Measurements from ENCODE around the gene PRKN.

Gene PRKN

DNA sequence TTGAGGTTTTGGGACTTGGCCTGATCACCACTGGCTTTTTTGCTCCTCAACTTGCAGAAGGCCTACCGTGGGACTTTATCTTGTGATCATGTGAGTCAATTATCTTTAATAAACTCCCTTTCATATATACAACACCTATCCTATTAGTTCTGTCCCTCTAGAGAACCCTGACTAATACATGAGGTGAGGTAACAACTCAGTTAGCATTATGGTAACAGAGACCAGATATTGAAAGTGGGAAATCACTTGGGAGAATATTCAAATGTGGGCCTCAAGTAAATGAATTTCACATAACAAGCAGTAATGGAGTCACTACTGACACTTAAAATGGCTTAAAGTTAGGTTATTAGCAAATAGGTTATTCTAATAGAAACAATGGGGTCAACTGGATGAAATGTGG, 1015.6 kb downstream of the PRKN start:
- H3K27me3 ChIP-seq (ENCODE audit: control insufficient read depth in 1 of 2, insufficient read depth in 1 of 2, low read length in 2 of 2): no peaks in the 10 kb centered on the region
- H2BK5ac ChIP-seq (ENCODE audit: low read depth, low read length, poor library complexity, severe bottlenecking): no peak overlapping the region
- no peak overlapping the region for H3K4ac ChIP-seq (ENCODE audit: low read depth in 1 of 2, low read length in 2 of 2)
- H3K4me2 ChIP-seq (ENCODE audit: low read length, poor library complexity, severe bottlenecking): no peak overlapping the region
- H2BK12ac ChIP-seq (ENCODE audit: low read length in 2 of 2): no peak overlapping the region
- H3K27ac ChIP-seq (ENCODE audit: low read length, poor library complexity, severe bottlenecking): no peak overlapping the region
- H3K14ac ChIP-seq (ENCODE audit: low read length in 2 of 2): no peak overlapping the region
- H3K4me3 ChIP-seq (ENCODE audit: insufficient read depth in 1 of 2, low read depth in 1 of 2, low read length in 2 of 2): no peak overlapping the region
- H4K91ac ChIP-seq (ENCODE audit: low read length): no peak overlapping the region
- H3K36me3 ChIP-seq (ENCODE audit: control insufficient read depth in 1 of 2, insufficient read depth in 2 of 2, low read depth in 1 of 2, low read length in 2 of 2): no peaks in the 10 kb centered on the region
- H2AFZ ChIP-seq (ENCODE audit: low read depth, low read length): no peak overlapping the region
- H3K4me1 ChIP-seq (ENCODE audit: control insufficient read depth, insufficient read depth, low read depth, low read length): no peaks in the 10 kb centered on the region
- no peaks in the 10 kb centered on the region for H3K9me3 ChIP-seq (ENCODE audit: control insufficient read depth, low read length)
- no peak overlapping the region for H3K9ac ChIP-seq (ENCODE audit: low read length)
- H3K79me1 ChIP-seq (replicated peaks; ENCODE audit: low read length, poor library complexity, severe bottlenecking): no peaks in the 10 kb centered on the region
- no peak overlapping the region for H3K23ac ChIP-seq (ENCODE audit: low read length in 2 of 2)
- H2BK15ac ChIP-seq (ENCODE audit: low read depth, poor library complexity, severe bottlenecking): no peak overlapping the region
- WGBS: 83% methylated on average over 1 of the region's 1 CpG
- no peak for DNase-seq
- H2BK120ac ChIP-seq (ENCODE audit: low read depth, low read length): no peak overlapping the region
- H3K18ac ChIP-seq (ENCODE audit: low read depth in 1 of 2, low read length in 2 of 2): no peak overlapping the region
- no peak overlapping the region for H4K8ac ChIP-seq (ENCODE audit: low read length)
- H2AK5ac ChIP-seq (ENCODE audit: low read length, severe bottlenecking): no peak overlapping the region

DNA sequence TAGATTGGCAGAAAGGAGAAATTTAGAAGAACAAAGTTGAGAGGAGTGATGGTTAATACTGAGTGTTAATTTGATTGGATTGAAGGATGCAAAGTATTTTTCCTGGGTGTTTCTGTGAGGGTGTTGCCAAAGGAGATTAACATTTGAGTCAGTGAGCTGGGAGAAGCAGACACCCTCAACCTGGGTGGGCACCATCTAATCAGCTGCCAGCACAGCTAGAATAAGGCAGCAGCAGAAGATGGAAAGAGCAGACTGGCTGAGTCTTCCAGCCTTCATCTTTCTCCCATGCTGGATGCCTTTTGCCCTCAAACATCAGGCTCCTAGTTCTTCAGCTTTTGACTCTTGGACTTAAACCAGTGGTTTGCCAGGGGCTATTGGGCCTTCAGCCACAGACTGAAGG, 1016.1 kb downstream of the PRKN start:
- Histone ChIP-seq H3K79me1 (replicated peaks; ENCODE audit: low read length, poor library complexity, severe bottlenecking) (no peaks in the 10 kb centered on the region), H3K4ac (ENCODE audit: low read depth in 1 of 2, low read length in 2 of 2) (no peak overlapping the region), H3K18ac (ENCODE audit: low read depth in 1 of 2, low read length in 2 of 2) (no peak overlapping the region)

DNA sequence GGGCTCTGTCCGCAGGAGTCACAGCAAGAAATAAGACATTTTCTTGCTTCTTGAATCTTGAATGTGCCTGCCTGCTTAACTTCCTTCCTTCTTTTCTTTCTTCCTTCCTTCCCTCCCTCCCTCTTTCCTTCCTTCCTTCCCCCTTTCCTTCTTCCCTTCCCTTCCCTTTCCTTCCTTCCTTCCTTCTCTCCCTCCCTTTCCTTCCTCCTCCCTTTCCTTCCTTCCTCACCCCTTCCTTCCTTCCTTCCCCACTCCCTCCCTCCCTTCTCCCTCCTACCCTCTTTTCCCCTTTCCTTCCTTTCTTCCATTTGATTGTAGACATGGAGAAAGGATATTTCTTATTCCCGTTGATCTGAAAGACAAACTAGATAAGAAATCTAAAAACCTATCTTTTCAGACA, 1016.9 kb downstream of the PRKN start:
- no peak overlapping the region for H2BK5ac ChIP-seq (ENCODE audit: low read depth, low read length, poor library complexity, severe bottlenecking)
- H3K27ac ChIP-seq (ENCODE audit: low read length, poor library complexity, severe bottlenecking): no peak overlapping the region
- no peak overlapping the region for H2BK120ac ChIP-seq (ENCODE audit: low read depth, low read length)
- H3K4me1 ChIP-seq (ENCODE audit: control insufficient read depth, insufficient read depth, low read depth, low read length): no peaks in the 10 kb centered on the region
- no peaks in the 10 kb centered on the region for H3K9me3 ChIP-seq (ENCODE audit: control insufficient read depth, low read length)
- H3K36me3 ChIP-seq (ENCODE audit: control insufficient read depth in 1 of 2, insufficient read depth in 2 of 2, low read depth in 1 of 2, low read length in 2 of 2): no peaks in the 10 kb centered on the region
- no peak overlapping the region for H2BK15ac ChIP-seq (ENCODE audit: low read depth, poor library complexity, severe bottlenecking)
- no peaks in the 10 kb centered on the region for H3K79me1 ChIP-seq (replicated peaks; ENCODE audit: low read length, poor library complexity, severe bottlenecking)
- 95% methylated on average over 1 of the region's 2 CpGs for WGBS
- no peak overlapping the region for H4K91ac ChIP-seq (ENCODE audit: low read length)
- H3K27me3 ChIP-seq (ENCODE audit: control insufficient read depth in 1 of 2, insufficient read depth in 1 of 2, low read length in 2 of 2): no peaks in the 10 kb centered on the region
- no peak overlapping the region for H3K4me2 ChIP-seq (ENCODE audit: low read length, poor library complexity, severe bottlenecking)
- H2AK5ac ChIP-seq (ENCODE audit: low read length, severe bottlenecking): no peak overlapping the region
- H3K14ac ChIP-seq (ENCODE audit: low read length in 2 of 2): no peak overlapping the region
- no peak overlapping the region for H3K4ac ChIP-seq (ENCODE audit: low read depth in 1 of 2, low read length in 2 of 2)
- no peak overlapping the region for H3K23ac ChIP-seq (ENCODE audit: low read length in 2 of 2)
- no peak overlapping the region for H3K18ac ChIP-seq (ENCODE audit: low read depth in 1 of 2, low read length in 2 of 2)
- no peak overlapping the region for H2BK12ac ChIP-seq (ENCODE audit: low read length in 2 of 2)
- no peak overlapping the region for H3K9ac ChIP-seq (ENCODE audit: low read length)
- no peak for DNase-seq
- H4K8ac ChIP-seq (ENCODE audit: low read length): no peak overlapping the region
- H2AFZ ChIP-seq (ENCODE audit: low read depth, low read length): no peak overlapping the region
- no peak overlapping the region for H3K4me3 ChIP-seq (ENCODE audit: insufficient read depth in 1 of 2, low read depth in 1 of 2, low read length in 2 of 2)

More for the DNA sequence above, 1016.1 kb downstream of the PRKN start:
- no peak overlapping the region for H3K9ac ChIP-seq (ENCODE audit: low read length)
- H2AFZ ChIP-seq (ENCODE audit: low read depth, low read length): no peak overlapping the region
- no peak overlapping the region for H2BK15ac ChIP-seq (ENCODE audit: low read depth, poor library complexity, severe bottlenecking)
- H2BK120ac ChIP-seq (ENCODE audit: low read depth, low read length): no peak overlapping the region
- no peak overlapping the region for H3K27ac ChIP-seq (ENCODE audit: low read length, poor library complexity, severe bottlenecking)
- no peak overlapping the region for H4K91ac ChIP-seq (ENCODE audit: low read length)
- H3K4me2 ChIP-seq (ENCODE audit: low read length, poor library complexity, severe bottlenecking): no peak overlapping the region
- no peaks in the 10 kb centered on the region for H3K4me1 ChIP-seq (ENCODE audit: control insufficient read depth, insufficient read depth, low read depth, low read length)
- H2BK12ac ChIP-seq (ENCODE audit: low read length in 2 of 2): no peak overlapping the region
- no peak overlapping the region for H2AK5ac ChIP-seq (ENCODE audit: low read length, severe bottlenecking)
- no peak overlapping the region for H4K8ac ChIP-seq (ENCODE audit: low read length)
- H2BK5ac ChIP-seq (ENCODE audit: low read depth, low read length, poor library complexity, severe bottlenecking): no peak overlapping the region
- no peak overlapping the region for H3K4me3 ChIP-seq (ENCODE audit: insufficient read depth in 1 of 2, low read depth in 1 of 2, low read length in 2 of 2)
- H3K27me3 ChIP-seq (ENCODE audit: control insufficient read depth in 1 of 2, insufficient read depth in 1 of 2, low read length in 2 of 2): no peaks in the 10 kb centered on the region
- no peaks in the 10 kb centered on the region for H3K36me3 ChIP-seq (ENCODE audit: control insufficient read depth in 1 of 2, insufficient read depth in 2 of 2, low read depth in 1 of 2, low read length in 2 of 2)
- no peak overlapping the region for H3K14ac ChIP-seq (ENCODE audit: low read length in 2 of 2)
- no peak for DNase-seq
- H3K9me3 ChIP-seq (ENCODE audit: control insufficient read depth, low read length): no peaks in the 10 kb centered on the region
- H3K23ac ChIP-seq (ENCODE audit: low read length in 2 of 2): no peak overlapping the region

DNA sequence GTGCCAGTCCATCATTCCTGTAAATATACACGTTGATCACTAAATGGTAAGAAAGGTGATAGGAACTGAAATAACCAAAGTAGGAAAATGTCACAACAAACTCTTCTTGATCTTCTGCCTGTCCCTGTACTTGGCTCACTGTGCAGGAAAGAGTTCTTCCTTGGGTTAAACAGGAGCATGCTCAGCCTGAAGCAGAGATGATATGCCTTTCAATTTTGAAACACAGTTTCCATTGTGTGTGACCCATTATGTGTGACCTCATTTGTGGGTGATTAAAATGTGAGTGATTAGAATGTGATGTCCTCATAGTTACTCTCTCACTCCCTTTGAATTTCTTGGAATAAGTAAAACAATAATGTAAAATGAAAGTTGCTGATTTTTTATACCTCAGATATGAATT, 1026.5 kb downstream of the PRKN start:
- Histone ChIP-seq H2AK5ac (ENCODE audit: low read length, severe bottlenecking) (no peak overlapping the region), H3K79me1 (replicated peaks; ENCODE audit: low read length, poor library complexity, severe bottlenecking) (no peaks in the 10 kb centered on the region), H3K4me2 (ENCODE audit: low read length, poor library complexity, severe bottlenecking) (no peak overlapping the region), H3K27me3 (ENCODE audit: control insufficient read depth in 1 of 2, insufficient read depth in 1 of 2, low read length in 2 of 2) (no peaks in the 10 kb centered on the region), H2BK12ac (ENCODE audit: low read length in 2 of 2) (no peak overlapping the region), H3K9me3 (ENCODE audit: control insufficient read depth, low read length) (no peaks in the 10 kb centered on the region), H3K36me3 (ENCODE audit: control insufficient read depth in 1 of 2, insufficient read depth in 2 of 2, low read depth in 1 of 2, low read length in 2 of 2) (no peaks in the 10 kb centered on the region), H3K4me3 (ENCODE audit: insufficient read depth in 1 of 2, low read depth in 1 of 2, low read length in 2 of 2) (no peak overlapping the region), H2BK120ac (ENCODE audit: low read depth, low read length) (no peak overlapping the region), H3K27ac (ENCODE audit: low read length, poor library complexity, severe bottlenecking) (no peak overlapping the region), H2BK15ac (ENCODE audit: low read depth, poor library complexity, severe bottlenecking) (no peak overlapping the region), H4K8ac (ENCODE audit: low read length) (no peak overlapping the region), H3K18ac (ENCODE audit: low read depth in 1 of 2, low read length in 2 of 2) (no peak overlapping the region), H2BK5ac (ENCODE audit: low read depth, low read length, poor library complexity, severe bottlenecking) (no peak overlapping the region), H2AFZ (ENCODE audit: low read depth, low read length) (no peak overlapping the region), H4K91ac (ENCODE audit: low read length) (no peak overlapping the region), H3K9ac (ENCODE audit: low read length) (no peak overlapping the region), H3K23ac (ENCODE audit: low read length in 2 of 2) (no peak overlapping the region), H3K4me1 (ENCODE audit: control insufficient read depth, insufficient read depth, low read depth, low read length) (no peaks in the 10 kb centered on the region), H3K4ac (ENCODE audit: low read depth in 1 of 2, low read length in 2 of 2) (no peak overlapping the region), H3K14ac (ENCODE audit: low read length in 2 of 2) (no peak overlapping the region)
- no peak for DNase-seq
- WGBS: 67% methylated on average over 1 of the region's 1 CpG
